Natural killer cell (primary cell): ENCODE data around the gene E4F1. TPM values are rescaled to one million over a fixed set of nuclear protein-coding genes. Genes with fewer than 3 reads are reported as not detected.

ENCODE experiments used
- ATAC-seq, 3 donors: fragments of 150-1000 bp in 2 of 3; fragments of 200-7000 bp in 1 of 3; cut with Tn5 transposase; 1 replicate in 1 of 3; 2 replicates in 2 of 3; pipeline ENCODE4 v1.10.0; 2021; ENCODE audit warnings: mild to moderate bottlenecking in 2 of 3, moderate library complexity in 2 of 3
- DNase-seq, 2 donors: peaks; one replicate each; pipeline versions ENCODE4 v3.0.0 to v3.0.0-alpha.2; 2013 to 2021; ENCODE audit warnings: mixed read lengths in 1 of 2
- H3K27ac ChIP-seq: one replicate; pipeline ENCODE4 v1.5.1; 2013; ENCODE audit warnings: mild to moderate bottlenecking, low read length
- H3K27me3 ChIP-seq: one replicate; pipeline ENCODE4 v1.6.1; 2013; ENCODE audit warnings: low read length; ENCODE audit not compliant: control insufficient read depth, insufficient read depth
- H3K36me3 ChIP-seq: one replicate; pipeline ENCODE4 v1.6.1; 2013; ENCODE audit warnings: low read length; ENCODE audit not compliant: control insufficient read depth, insufficient read depth
- H3K4me1 ChIP-seq: one replicate; pipeline ENCODE4 v1.6.1; 2013; ENCODE audit warnings: low read length; ENCODE audit not compliant: control insufficient read depth, insufficient read depth
- H3K4me3 ChIP-seq: one replicate; pipeline ENCODE4 v1.5.1; 2013; ENCODE audit warnings: low read length
- H3K9me3 ChIP-seq: one replicate; pipeline ENCODE4 v1.6.1; 2013; ENCODE audit warnings: low read length; ENCODE audit not compliant: control insufficient read depth, insufficient read depth
- H3K27ac Mint-ChIP-seq, 2 donors: one replicate each; pipeline ENCODE4 v1.8.0; 2022; ENCODE audit warnings: mild to moderate bottlenecking in 2 of 2, mixed read lengths in 2 of 2, moderate library complexity in 1 of 2
- H3K27me3 Mint-ChIP-seq, 2 donors: one replicate each; pipeline ENCODE4 v1.8.0; 2022; ENCODE audit warnings: low read depth in 2 of 2, mixed read lengths in 2 of 2
- H3K36me3 Mint-ChIP-seq: one replicate; pipeline ENCODE4 v1.8.0; 2022; ENCODE audit warnings: mixed read lengths
- H3K4me1 Mint-ChIP-seq, 2 donors: one replicate each; pipeline ENCODE4 v1.8.0; 2022; ENCODE audit warnings: mixed read lengths in 2 of 2
- H3K4me3 Mint-ChIP-seq: one replicate; pipeline ENCODE4 v1.8.0; 2022; ENCODE audit warnings: mild to moderate bottlenecking, moderate library complexity, mixed read lengths
- H3K9me3 Mint-ChIP-seq, 2 donors: one replicate each; pipeline ENCODE4 v1.8.0; 2022; ENCODE audit warnings: mixed read lengths in 2 of 2
- WGBS: methylation state at CpG from one replicate; pipeline ENCODE4 v1.1.7; 2013; ENCODE audit warnings: missing lambda C conversion rate; ENCODE audit not compliant: insufficient coverage; 5-methylcytosine and 5-hydroxymethylcytosine counted together
- intact Hi-C: fragments of 100-400 bp; cut with micrococcal nuclease; formaldehyde crosslinking; loops from one replicate; pipeline ENCODE4 v1.14.2; 2022
- total RNA-seq, 4 donors: library from RNA; stranded (reverse); fragments of 120-200 nt in 1 of 4; gene quantifications; one replicate each; pipeline versions ENCODE4 v1.2.3 to v1.2.4, GENCODE V29; 2013 to 2022
- TF ChIP-seq, protein P1 (sequence below): fragments of 200-600 bp; IDR thresholded peaks from one replicate; pipeline ENCODE4 v1.8.0; 2022; ENCODE audit warnings: antibody characterized with exemption

The E4F1 gene
- total RNA-seq, 3 donors from 2014 or later (not counting 1 experiment from before 2014, with no cell fraction given): 43.6 to 45.7 (median 45.7) TPM

DNA sequence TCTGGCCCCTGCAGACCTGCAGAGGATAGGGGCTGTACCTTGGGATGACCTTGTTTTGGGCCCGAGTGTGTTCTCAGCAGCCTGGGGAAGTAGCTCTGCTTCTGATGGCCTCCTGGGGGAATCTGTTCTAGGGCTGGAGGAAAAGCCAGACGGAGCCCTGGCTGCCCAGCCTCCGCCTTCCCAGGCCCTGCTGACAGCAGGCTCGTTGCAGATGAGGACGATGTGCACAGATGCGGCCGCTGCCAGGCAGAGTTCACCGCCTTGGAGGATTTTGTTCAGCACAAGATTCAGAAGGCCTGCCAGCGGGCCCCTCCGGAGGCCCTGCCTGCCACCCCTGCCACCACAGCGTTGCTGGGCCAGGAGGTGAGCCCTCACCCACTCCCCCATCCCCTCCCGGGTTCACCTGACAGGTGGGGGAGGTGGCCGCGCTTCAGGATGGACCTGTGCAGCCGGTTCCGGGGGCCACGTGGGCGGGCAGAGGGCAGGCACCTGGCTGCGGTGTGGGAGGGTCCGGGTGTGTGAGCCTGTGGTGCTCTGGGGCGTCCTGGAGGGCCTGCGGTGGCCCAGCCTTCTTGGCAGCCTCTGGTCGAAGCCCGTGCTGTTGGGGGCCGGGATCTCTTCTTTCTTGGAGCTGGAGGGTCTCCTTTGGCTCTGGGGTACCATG, 4.9 kb downstream of the E4F1 start:
- H3K4me3 ChIP-seq: no peak overlapping the region
- no peak for DNase-seq
- H3K36me3 ChIP-seq: peaks cover 49% of the 10 kb centered on the region
- no peak overlapping the region for H3K27ac ChIP-seq
- H3K9me3 ChIP-seq: no peaks in the 10 kb centered on the region
- peaks cover 16% of the 10 kb centered on the region for H3K4me1 ChIP-seq
- peaks cover 0 to 20% of the 10 kb centered on the region in 2 donors for H3K4me1 Mint-ChIP-seq
- TF ChIP-seq, protein P1, sequence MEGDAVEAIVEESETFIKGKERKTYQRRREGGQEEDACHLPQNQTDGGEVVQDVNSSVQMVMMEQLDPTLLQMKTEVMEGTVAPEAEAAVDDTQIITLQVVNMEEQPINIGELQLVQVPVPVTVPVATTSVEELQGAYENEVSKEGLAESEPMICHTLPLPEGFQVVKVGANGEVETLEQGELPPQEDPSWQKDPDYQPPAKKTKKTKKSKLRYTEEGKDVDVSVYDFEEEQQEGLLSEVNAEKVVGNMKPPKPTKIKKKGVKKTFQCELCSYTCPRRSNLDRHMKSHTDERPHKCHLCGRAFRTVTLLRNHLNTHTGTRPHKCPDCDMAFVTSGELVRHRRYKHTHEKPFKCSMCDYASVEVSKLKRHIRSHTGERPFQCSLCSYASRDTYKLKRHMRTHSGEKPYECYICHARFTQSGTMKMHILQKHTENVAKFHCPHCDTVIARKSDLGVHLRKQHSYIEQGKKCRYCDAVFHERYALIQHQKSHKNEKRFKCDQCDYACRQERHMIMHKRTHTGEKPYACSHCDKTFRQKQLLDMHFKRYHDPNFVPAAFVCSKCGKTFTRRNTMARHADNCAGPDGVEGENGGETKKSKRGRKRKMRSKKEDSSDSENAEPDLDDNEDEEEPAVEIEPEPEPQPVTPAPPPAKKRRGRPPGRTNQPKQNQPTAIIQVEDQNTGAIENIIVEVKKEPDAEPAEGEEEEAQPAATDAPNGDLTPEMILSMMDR: no peak
- no peaks in the 10 kb centered on the region for H3K36me3 Mint-ChIP-seq
- no peaks in the 10 kb centered on the region for H3K27me3 ChIP-seq
- no peaks in the 10 kb centered on the region for H3K27me3 Mint-ChIP-seq
- no peak overlapping the region for H3K4me3 Mint-ChIP-seq
- 96% methylated on average over 25 of the region's 25 CpGs for WGBS
- ATAC-seq: no peak
- no peaks in the 10 kb centered on the region for H3K9me3 Mint-ChIP-seq
- intact Hi-C loops: no loop called here
- H3K27ac Mint-ChIP-seq: no peak overlapping the region

DNA sequence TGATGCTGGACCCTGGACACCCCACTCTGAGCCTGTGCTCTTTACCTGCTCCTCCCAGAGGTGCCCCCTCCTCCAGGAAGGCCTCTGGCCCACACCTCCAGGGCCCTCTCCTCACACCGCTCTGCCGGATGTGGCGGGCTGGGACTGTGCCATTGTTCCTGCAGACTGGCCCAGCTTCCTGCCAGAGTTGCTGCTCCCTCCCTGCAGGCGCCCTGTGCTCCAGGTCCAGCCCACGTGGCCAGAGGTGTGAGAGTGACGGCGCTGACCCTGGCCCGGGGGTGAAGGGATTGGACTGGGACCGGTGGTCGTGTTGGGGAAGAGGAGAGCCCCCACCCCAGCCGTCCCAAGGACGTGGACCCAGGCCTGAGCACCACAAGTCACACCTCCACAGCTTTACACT, 5.7 kb downstream of the E4F1 start:
- Mint-ChIP-seq H3K27me3 (no peaks in the 10 kb centered on the region), H3K4me3 (no peak overlapping the region), H3K36me3 (no peaks in the 10 kb centered on the region), H3K27ac (no peak overlapping the region), H3K4me1 (peaks cover 0 to 15% of the 10 kb centered on the region in 2 donors), H3K9me3 (no peaks in the 10 kb centered on the region)
- H3K4me1 ChIP-seq: peaks cover 12% of the 10 kb centered on the region
- WGBS: 95% methylated on average over 12 of the region's 12 CpGs
- no peak overlapping the region for H3K27ac ChIP-seq
- peaks cover 56% of the 10 kb centered on the region for H3K36me3 ChIP-seq
- no peaks in the 10 kb centered on the region for H3K27me3 ChIP-seq
- no peak overlapping the region for H3K4me3 ChIP-seq
- TF ChIP-seq, protein P1: no peak
- ATAC-seq: no peak
- intact Hi-C loops: no loop called here
- DNase-seq: no peak
- H3K9me3 ChIP-seq: no peaks in the 10 kb centered on the region

DNA sequence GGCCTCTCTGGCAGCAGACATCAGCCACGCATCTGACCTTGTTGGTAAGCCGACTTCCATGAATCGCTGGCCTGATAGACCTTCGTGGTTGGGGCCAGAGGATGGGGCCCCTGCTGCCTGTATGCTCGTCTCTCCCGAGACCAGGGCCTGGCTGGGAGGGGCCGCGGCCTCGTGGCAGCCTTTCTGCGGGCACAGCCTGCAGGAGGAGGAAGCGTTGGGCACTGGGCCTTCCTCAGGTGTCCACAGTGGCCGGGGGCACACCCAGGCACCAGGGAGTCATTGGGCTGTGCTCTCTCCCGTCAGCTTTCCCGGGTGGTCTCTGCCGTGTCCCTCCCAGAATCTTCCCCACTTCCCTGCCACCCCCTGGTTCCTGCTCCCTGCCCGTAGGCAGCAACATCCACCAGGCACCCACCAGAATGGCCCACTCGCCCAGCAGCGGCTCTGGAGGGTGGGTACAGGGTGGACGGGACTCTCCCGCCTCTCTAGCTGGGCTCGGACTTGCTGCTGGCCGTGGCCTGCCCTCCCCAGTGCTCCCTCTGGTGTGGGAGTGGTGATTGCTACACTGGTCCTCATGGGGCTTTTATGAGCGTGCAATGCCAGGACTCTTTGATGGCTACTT, 6.3 kb downstream of the E4F1 start:
- DNase-seq (no peak), ATAC-seq (no peak)
- Mint-ChIP-seq H3K4me3 (no peak overlapping the region), H3K9me3 (no peaks in the 10 kb centered on the region), H3K4me1 (peaks cover 0 to 9% of the 10 kb centered on the region in 2 donors), H3K27me3 (no peaks in the 10 kb centered on the region), H3K36me3 (no peaks in the 10 kb centered on the region), H3K27ac (peak overlapping the region in 1 of 2 donors; percentile 44)
- intact Hi-C loops: no loop called here
- Histone ChIP-seq H3K27ac (no peak overlapping the region), H3K4me3 (no peak overlapping the region), H3K27me3 (no peaks in the 10 kb centered on the region), H3K9me3 (no peaks in the 10 kb centered on the region), H3K36me3 (peaks cover 61% of the 10 kb centered on the region), H3K4me1 (peaks cover 6% of the 10 kb centered on the region)
- TF ChIP-seq, protein P1: no peak
- 96% methylated on average over 21 of the region's 23 CpGs for WGBS
